HG02759 (cell line): ENCODE results near the gene RPP40.

ENCODE experiments used
- ATAC-seq: cut with Tn5 transposase; IDR thresholded peaks from one replicate; pipeline ENCODE4 v1.9.1; 2021; ENCODE audit warnings: mild to moderate bottlenecking, moderate library complexity; ENCODE audit not compliant: unreplicated experiment

RPP40 gene

DNA sequence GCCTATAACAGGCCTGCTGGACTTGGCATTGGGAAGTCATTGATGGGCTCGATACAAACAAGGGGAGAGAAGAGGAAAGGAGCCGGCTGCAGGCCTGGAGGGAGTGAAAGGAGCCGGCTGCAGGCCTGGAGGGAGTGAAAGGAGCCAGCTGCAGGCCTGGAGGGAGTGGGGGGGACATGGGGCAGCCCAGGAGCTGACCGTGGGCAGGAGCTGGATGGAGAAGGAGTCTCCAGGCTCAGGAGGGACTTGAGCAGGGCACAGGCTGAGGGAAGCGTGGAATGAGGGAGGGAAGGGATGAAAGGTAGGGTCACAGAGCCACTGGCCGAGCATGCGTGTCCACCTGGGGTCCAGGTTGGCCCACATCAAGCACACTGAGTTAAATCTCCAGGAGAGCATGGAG lies 32.0 kb downstream of the RPP40 start:
- ATAC-seq = no peak

DNA sequence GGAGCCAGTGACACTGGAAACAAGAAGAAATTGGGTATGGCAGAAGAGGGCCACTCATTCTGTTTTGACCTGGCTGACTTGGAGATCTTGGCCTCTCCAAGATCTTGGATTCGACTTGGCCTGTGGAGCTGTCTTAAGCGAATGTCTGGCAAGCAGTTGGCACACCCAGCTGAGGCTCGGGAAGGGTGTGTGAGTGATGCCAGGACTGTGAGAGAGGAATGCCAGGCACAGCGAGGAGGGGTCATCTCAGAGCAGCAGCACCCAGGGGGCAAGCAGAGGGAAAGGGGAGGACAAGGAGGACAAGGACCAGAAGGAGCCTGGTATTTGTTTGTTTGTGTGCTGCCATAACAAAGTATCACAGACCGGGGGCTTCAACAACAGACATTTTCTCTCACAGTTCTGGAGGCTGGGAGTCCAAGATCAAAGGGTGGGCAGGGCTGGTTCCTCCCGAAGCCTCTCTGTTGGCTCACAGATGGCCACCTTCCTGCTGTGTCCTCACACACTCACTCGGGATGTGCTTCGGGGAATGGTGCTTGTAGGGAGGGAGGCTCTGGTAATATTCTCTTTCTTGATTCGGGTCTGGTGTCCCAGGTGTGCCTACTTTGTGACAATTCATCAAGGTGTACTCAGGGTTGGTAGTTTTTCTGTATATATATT lies 33.0 kb downstream of the RPP40 start:
- ATAC-seq = no peak

DNA sequence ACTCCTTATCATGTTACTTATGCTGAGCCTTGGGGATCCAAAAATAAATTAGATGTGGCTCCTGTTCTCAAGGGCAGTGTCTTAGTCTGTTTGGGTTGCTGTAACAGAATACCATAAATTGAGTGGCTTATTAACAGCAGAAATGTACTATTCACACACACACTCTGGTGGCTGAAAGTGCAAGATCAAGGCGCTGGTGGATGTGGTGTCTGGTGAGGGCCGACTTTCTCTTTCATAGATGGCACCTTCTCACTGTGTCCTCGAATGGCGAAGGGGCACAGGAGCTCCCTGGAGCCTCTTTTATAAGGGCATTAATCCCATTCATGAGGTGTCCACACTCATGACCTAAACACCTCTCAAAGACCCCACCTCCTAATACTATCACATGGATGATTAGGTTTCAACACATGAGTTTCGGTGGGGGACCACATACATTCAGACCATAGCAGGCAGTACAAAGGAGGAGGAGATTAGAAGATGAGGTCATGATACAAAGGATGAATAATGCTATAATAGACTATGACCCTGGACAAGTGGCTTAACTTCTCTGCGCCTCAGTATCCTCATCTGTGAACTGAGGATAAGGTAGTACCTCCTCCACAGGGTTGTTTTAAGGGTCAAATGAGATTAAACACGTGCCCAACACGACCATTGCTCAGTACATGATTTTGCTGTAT lies 34.1 kb downstream of the RPP40 start:
- ATAC-seq = no peak

DNA sequence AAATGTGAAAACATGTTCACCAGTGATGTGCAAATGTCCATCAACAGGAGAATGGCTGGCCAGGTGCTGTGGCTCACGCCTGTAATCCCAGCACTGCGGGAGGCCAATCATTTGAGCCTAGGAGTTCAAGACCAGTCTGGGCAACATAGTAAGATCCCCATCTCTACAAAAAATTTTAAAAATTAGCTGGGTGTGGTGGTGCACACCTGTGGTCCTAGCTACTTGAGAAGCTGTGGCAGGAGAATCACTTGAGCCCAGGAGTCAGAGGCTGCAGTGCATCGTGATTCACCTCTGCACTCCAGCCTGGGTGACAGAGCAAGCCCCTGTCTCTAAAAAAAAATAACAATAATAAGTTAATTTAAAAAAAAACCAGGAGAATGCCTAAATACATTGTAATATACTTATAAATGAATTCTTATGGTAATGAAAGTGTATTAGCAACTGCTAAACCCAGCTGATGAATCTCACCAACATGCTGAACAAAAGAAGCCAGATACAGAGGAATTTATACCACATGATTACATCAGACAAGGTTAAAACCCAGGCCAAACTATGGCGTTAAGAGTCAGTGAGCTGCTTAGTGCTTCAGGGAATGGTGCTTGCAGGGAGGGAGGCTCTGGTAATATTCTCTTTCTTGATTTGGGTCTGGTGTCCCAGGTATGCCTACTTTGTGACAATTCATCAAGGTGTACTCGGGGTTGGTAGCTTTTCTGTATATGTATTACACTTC lies 36.4 kb downstream of the RPP40 start:
- no peak for ATAC-seq

DNA sequence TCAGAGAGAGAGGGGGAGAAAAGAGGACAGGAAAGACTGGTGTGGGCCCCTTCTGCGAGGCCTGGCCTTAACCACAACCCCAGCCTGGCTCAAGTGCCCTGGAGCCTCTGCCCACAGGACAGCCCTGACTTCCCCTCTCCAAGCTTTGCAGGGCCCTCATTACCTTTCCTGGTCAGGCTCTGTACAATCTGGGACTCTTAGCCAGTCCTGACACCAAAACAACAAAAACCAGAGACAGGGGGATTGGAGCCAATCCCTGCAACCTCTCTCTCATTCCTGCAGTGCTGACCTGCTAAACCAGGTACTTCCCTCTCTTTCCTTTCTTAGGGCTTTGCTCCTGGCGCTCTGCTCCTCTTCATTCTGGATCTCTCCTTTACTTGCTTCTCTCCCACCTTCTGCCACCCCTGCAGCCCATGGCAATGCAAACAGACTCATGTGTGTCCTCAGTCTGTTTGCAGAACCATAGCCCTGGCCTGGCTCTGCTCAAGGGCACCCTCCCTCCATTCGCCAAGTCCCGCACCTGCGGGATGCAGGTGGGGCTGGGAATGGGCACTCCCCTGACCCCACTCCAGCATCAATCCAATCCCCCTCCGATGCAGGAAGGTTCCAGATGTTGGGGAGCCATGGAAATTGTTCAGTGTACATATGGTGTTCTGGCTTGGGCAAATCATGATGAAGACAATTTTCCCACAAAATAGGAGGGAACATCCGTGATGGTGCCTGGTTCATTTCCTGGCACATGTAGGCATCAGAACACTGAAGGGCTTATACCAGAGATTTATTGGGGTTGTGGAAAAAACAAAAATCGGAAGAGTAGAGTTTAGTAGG lies 38.1 kb downstream of the RPP40 start:
- no peak for ATAC-seq

DNA sequence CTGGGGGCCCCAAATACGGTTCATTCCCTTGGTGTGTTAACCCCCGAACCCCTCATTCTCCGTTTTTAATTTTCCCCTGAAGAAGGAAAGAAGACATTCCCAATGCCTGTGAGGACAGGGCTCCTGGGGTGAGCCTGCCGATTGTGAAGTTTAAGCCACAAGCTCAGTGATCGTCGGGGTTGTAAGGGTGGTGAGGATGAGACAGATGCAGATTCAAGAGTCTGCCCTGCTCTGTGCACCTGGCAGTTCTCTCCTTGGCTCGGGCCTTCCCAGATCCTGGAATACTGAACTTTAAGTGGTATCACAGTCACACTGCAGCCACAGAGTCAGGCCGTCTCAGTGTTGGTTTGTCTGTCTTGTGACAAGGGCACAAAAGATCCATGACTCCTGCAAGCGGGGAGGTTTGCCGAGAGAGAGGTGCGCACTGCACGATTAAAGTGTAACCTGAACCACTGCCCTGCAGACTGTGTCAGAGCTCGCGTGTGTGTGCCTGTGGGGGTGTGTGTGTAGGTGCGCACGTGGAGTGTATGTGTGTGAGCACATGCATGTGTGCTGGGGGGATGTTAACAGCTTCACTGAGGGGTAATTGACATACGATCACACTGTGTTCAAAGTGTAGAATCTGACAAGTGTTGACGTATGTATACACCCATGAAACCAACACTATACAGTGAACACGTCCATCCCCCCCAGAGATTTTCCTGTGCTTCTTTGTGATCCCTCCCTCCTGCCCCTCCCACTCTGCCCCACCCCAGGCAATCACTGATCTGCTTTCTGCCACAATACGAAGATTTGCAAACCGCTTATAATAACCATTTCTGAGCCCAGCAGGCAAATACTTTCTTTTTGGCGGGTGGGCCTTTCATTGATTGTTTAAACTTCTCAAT lies 38.9 kb downstream of the RPP40 start:
- no peak for ATAC-seq

DNA sequence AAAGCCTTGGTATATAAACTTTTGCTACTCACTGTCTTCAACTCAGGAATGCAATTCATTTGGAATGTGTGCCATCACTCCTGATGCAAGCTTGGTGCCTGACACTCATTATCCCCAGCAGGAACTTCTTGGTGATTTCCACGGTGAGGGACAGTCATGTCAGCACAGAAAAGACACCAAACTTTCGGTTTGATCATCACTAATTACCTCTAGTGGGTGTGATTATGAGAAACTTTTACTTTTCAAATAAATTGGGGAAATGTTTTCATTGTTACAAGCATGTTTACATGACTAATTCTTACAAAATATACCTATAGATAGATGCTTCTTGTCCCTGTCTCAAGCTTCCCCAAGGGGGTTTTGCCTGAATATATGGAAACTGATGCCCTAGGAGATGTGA lies 40.9 kb downstream of the RPP40 start:
- no peak for ATAC-seq

DNA sequence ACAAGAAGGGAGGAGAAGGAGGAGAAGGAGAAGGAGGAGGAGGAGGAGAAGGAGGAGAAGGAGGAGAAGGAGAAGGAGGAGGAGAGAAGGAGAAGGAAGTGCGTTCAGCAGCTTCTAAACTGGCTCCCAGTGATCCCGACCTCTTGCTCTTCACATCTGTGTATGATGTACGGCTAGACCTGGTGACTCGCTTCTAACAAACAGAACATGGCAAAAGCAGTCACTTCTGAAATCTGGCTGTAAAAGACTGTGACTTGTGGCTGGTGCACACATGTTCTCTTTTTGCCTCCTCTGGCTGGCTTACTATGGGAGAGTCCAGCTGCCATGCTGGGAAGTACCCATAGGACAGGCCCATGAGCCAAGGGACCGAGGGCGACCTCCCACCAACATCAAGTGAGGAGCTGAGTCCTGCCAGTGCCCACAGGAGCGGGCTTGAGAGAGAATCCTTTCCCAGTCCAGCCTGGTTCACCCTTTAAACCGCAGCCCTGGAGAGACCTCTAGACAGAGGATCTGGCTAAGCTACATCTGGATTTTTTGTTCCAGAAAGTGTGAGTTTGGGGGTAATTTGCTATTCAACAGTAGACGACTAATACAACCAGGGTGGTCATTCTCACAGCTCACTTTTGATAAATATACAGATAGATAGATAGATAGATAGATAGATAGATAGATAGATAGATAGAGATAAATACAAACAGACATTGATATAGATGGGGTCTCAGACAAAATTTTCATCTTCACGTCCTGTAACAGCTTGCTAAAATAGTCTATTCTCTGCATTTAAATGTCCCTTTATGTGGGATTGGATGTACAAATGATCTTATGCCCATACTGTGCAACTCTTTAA lies 42.3 kb downstream of the RPP40 start:
- ATAC-seq = no peak

DNA sequence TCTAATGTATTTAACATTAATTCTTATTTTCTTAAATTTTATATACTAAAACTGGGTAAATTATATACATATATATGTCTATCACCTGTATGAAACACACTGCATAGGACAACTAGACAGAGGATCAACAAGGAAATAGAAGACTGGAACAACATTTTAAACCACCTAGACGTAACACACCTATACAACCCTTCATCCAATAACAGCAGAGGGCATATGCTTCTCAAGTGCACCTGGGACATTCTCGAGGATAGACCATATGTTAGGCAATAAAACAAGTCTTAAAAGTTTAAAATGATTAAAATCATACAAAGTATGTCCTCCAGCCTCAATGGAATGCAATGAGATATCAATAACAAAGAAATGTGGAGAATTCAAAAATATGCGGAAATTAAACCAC lies 45.2 kb downstream of the RPP40 start:
- no peak for ATAC-seq

DNA sequence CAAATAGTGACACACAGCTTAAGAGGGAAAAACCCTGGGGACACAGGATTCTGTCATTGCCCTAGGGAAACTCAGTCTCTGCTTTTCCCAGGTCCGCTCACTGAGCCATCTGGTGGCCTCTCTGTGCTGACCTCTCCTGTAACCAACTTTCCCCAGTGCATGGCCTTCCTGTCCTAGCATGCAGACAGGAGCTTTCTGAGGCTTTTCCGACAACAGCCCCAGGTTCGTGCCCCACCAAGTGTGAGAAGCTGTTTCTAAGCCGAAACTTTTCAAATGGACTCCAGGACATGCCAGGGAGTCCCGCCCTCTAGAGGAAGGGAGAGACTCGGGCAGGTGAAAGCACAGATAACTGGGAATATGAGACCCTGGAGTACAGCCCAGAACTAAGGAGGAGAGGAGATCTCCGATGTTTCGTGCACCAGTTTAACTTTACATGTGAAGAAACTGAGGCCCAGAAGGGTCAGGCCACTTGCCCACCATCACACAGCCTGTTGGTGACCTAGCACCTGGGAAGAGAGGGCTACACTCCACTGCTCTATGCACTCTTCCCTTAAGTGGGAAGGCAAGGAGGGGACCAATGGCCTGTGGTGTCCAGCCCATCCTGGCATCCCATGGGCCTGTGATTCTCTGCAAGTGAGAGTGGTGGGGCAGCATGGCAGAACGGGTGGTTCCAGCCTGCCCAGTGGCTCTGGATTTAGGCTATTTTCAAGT lies 46.2 kb downstream of the RPP40 start:
- no peak for ATAC-seq

DNA sequence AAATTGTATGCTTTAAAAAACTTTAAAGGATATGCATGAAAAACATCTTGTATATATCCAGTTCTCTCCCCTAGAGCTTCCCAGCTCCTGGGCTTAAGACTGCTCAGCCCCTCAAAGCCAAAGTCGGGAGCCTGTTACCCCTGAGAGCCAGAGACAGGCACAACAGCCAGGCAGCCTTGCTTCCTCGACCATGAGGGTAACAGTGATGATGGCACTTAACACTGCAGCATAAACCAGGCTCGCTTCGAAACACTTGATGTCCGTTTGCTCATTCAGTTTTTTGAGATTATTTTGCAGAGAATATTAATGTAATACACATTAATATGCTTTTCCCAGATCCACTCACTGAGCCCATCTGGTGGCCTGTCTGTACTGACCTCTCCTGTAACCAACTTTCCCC lies 47.2 kb downstream of the RPP40 start:
- no peak for ATAC-seq

DNA sequence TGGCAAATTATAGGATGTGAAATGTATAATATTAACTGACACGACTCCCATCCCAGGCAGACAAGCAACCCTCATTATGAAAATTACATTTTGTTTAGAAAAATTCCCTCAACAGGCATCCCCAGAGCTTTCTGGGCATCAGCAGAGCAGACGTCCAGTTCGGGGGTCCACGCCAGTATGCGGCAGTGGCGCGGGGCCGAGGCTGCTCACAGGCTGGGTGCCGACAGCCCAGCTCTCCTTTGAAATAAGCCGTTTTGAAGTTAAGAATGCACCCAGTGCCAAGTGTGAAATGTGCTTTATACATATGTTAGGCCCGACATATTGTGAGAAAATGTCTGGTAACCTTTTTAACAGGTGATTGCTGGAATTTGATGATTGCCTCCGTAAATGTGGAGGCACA lies 50.4 kb downstream of the RPP40 start:
- ATAC-seq = no peak

DNA sequence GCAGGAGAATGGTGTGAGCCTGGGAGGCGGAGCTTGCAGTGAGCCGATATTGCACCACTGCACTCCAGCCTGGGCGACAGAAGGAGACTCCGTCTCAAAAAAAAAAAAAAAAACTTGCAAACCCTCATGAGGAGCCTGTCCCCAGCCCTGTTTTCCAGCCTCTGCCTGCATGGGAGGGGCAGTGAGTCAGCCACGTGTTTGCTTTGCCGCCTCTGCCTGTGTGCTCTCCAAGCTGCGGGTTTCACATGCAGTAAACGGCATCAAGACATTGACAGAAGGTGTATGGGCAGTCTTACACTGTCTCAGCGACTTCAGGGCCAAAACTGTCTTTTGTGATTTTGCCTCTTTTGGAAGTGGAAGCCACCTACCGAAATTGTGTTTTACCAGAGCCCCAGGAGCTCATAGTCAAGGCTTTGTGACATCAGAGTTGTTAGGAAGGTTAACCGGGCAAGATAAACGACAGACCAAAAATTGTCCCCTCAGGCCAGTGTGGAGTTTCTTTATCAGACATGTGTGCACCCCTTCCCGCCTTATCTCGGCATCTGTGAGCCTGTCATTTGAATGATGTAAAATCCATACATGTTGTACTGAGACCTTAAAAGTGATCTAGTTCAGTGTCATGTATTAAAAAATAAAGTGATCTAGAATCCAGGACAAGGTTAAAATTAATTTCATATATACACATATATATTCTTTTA lies 52.9 kb downstream of the RPP40 start:
- no peak for ATAC-seq

DNA sequence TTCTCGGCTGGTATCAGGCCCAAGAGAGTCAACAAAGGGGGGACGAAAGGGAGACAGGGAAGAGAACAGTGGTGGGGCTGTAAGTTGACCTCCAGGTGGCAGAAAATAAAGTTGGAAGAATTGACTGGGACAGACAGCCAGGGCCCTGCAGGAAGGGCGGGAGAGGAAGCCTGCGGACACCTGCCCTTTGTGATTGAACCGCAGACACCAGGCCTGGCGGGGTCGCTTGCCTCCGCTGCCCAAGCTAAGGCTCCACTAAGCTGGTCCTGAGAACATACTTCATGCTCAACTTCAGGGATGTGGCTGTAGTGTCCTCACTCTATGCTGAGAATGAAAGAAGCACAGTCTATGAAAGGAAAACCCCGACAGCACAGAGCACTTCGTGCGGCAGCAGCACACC lies 53.8 kb downstream of the RPP40 start:
- ATAC-seq = no peak

DNA sequence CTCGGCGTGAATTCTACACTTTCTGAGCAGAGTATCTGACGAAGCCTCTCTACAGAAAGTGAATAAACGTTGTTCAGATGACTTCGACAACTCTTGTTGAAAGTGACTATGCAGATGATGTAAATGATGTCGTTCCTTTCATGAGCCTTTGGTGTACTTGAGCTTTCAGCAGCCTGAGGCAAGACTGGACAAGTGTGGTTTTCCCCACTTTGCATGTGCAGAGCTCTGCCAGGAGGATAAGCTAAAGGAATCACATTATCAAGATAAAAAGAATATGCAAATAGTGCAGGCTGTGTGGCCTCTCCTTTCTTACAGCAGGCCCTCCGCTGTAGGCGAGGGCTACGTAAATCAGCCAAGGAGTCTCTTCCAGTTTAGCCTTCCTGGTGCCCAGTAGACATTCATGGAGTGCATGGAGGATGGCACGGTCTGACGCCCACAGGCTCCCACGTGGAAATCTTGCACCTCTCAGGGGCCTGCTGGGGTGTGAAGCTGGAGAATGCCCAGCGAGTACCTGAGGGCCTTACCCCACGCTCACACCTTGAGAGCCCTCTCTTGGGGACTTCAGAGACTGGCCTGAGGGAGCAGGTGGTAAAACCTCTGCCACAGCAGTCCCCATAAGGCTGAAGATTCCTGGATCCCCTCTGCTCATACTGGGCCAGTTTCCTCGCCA lies 54.9 kb downstream of the RPP40 start:
- ATAC-seq = no peak

DNA sequence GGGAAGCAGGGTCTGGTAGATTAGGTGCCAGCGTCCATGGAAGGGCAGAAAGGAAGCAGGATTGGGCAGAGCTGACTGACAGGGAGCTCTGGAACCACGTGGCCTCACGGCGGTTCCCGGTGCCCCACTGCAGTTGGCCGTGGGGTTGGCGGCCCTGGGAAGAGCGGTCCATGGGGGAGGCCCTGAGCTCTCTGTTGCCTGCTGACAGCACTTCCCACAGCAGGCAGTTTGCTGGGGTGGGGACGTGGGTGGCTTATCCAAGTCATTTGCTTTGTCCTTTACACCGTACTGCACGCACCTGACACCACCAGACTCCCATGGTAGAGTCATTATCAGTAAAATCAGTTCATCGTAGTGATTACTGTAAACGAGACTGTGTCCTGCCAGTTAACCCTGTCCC lies 56.1 kb downstream of the RPP40 start:
- no peak for ATAC-seq

DNA sequence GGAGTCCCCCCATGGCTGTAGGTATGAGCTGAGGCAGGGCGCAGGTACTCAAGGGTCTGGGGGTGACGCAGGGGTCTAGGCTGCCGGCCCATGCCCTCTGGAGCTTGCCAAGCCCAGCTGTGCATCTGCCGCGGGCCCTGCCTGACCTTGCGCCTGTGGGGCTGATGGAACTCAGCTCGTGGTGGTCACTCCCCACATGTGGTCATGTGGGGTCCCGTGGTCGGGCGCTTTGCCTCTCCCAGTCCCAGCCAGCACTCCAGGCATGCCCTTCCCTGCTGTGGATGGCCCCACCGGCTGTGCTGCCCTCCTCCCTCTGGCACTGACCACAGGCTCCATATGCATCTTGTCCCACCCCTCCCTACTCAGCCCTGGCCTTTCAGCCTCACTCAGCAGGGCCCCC lies 57.3 kb downstream of the RPP40 start:
- ATAC-seq = no peak
